K562 (cell line): Measurements from ENCODE around the gene ECD. TPM values are rescaled to one million over a fixed set of nuclear protein-coding genes. Genes with fewer than 3 reads are reported as not detected.

Source experiments
- DIDO1 ChIP-seq: fragments of 450-650 bp; IDR thresholded peaks from 2 replicates; pipeline ENCODE4 v1.6.1; 2016; ENCODE audit warnings: low read depth, missing biosample characterization, missing genetic modification characterization
- FOXJ2 ChIP-seq: fragments of 200-800 bp; sonication (Bioruptor generic); IDR thresholded peaks from 2 replicates; pipeline ENCODE4 v1.6.1; 2016; ENCODE audit warnings: missing genetic modification characterization, missing compliant biosample characterization
- HDGF ChIP-seq: fragments of 450-650 bp; IDR thresholded peaks from 2 replicates; pipeline ENCODE4 v1.6.1; 2016
- MAFK ChIP-seq: IDR thresholded peaks from 2 replicates; pipeline ENCODE4 v1.6.1; 2011; ENCODE audit warnings: low read length, improper control_type of control experiment
- MNT ChIP-seq, 2 experiments: fragments of 450-650 bp; conservative IDR thresholded peaks; 2 replicates each; pipeline ENCODE4 v1.6.1; 2017; ENCODE audit warnings: mild to moderate bottlenecking in 2 of 2, moderate library complexity in 2 of 2
- NCOA2 ChIP-seq, 2 experiments: fragments of 450-650 bp; IDR thresholded peaks; 2 replicates each; pipeline ENCODE4 v1.6.1; 2018; ENCODE audit warnings: mild to moderate bottlenecking in 2 of 2, moderate library complexity in 1 of 2; ENCODE audit not compliant: partially characterized antibody in 2 of 2
- NEUROD1 ChIP-seq: fragments of 150-350 bp; IDR thresholded peaks from 2 replicates; pipeline ENCODE4 v1.6.1; 2014; ENCODE audit warnings: borderline replicate concordance, low read length, low read depth; ENCODE audit not compliant: partially characterized antibody
- NR2C2 ChIP-seq, 2 experiments: fragments of 200-800 bp in 1 of 2; sonication (Bioruptor generic) in 1 of 2; sonication (generic) in 1 of 2; formaldehyde crosslinking in 1 of 2; IDR thresholded peaks; 2 replicates each; pipeline versions ENCODE4 v1.6.1 to v1.8.0; 2016 to 2022; ENCODE audit warnings: mild to moderate bottlenecking in 1 of 2, missing compliant biosample characterization in 1 of 2, missing genetic modification characterization in 1 of 2, missing genetic modification reagents in 1 of 2
- NR4A1 ChIP-seq, 2 experiments: fragments of 250-450 bp in 1 of 2; fragments of 450-650 bp in 1 of 2; sonication (Bioruptor Pico) in 1 of 2; IDR thresholded peaks; 2 replicates each; pipeline versions ENCODE4 v1.4.0 to v1.6.1; 2016 to 2020; ENCODE audit warnings: mild to moderate bottlenecking in 2 of 2, missing compliant biosample characterization in 1 of 2, missing genetic modification characterization in 1 of 2, moderate library complexity in 1 of 2
- POLR2AphosphoS5 ChIP-seq: IDR thresholded peaks from 2 replicates; pipeline ENCODE4 v1.6.1; 2011; ENCODE audit warnings: mild to moderate bottlenecking, low read depth, low read length, moderate library complexity; ENCODE audit not compliant: control insufficient read depth, insufficient read depth
- PYGO2 ChIP-seq: fragments of 450-650 bp; IDR thresholded peaks from 2 replicates; pipeline ENCODE4 v1.6.1; 2016; ENCODE audit warnings: mild to moderate bottlenecking, missing genetic modification characterization, moderate library complexity, missing compliant biosample characterization
- SETDB1 ChIP-seq: IDR thresholded peaks from one replicate; pipeline ENCODE4 v1.6.1; 2012; ENCODE audit warnings: low read length, control low read depth, inconsistent platforms
- polyA plus RNA-seq, 8 experiments: library from polyadenylated mRNA; depleted of rRNA in 4 of 8; stranded (reverse) in 5 of 8; unstranded in 3 of 8; fragments of >200 nt; fragmentation: Nextera tagmentation in 2 of 8; fragmentation: Illumina TruSeq in 1 of 8; extraction: Ambion mirVana in 2 of 8; extraction: Trizol in 1 of 8; gene quantifications; 2 replicates each; pipeline versions ENCODE4 v1.2.1 to v1.2.3, GENCODE V29; 2011 to 2014; ENCODE audit warnings: inconsistent platforms in 1 of 8, missing spikeins in 1 of 8
- total RNA-seq, 7 experiments: library from RNA; depleted of rRNA in 6 of 7; stranded (reverse); fragments of >200 nt in 6 of 7; fragmentation: Illumina TruSeq in 2 of 7; extraction: Trizol in 2 of 7; gene quantifications; 2 replicates each; pipeline versions ENCODE4 v1.2.1 to v1.2.3, GENCODE V29; 2011 to 2021; ENCODE audit warnings: low replicate concordance in 1 of 7
- TF ChIP-seq, protein P1 (sequence below): fragments of 250-450 bp; sonication (Bioruptor Pico); IDR thresholded peaks from 2 replicates; pipeline ENCODE4 v1.4.0; 2020
- TF ChIP-seq, protein P2 (sequence below): fragments of 450-650 bp; IDR thresholded peaks from 2 replicates; pipeline ENCODE4 v1.6.1; 2016; ENCODE audit warnings: mild to moderate bottlenecking
- TF ChIP-seq, protein P3 (sequence below), 2 experiments: fragments of 450-650 bp; IDR thresholded peaks; 2 replicates each; pipeline ENCODE4 v1.6.1; 2018; ENCODE audit warnings: mild to moderate bottlenecking in 2 of 2, low read depth in 1 of 2; ENCODE audit not compliant: partially characterized antibody in 2 of 2

Gene ECD
- total and polyA plus RNA-seq, 9 of the 15 experiments (the other 6 are each of a cell fraction or from before 2014, with no cell fraction given) = 33.5 to 79.9 (median 53.2) TPM

- TF ChIP-seq NEUROD1 = peak; percentile 56
- no peak for TF ChIP-seq SETDB1
- TF ChIP-seq MNT (conservative IDR thresholded peaks at IDR 0.05) = peak; percentile 61 to 67; a peak in 3 of 4 replicates
- TF ChIP-seq, protein P1, sequence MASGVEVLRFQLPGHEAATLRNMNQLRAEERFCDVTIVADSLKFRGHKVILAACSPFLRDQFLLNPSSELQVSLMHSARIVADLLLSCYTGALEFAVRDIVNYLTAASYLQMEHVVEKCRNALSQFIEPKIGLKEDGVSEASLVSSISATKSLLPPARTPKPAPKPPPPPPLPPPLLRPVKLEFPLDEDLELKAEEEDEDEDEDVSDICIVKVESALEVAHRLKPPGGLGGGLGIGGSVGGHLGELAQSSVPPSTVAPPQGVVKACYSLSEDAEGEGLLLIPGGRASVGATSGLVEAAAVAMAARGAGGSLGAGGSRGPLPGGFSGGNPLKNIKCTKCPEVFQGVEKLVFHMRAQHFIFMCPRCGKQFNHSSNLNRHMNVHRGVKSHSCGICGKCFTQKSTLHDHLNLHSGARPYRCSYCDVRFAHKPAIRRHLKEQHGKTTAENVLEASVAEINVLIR (CRISPR knock-in tag) = peak; percentile 33; the same call in 1 of the 2 replicates
- TF ChIP-seq NCOA2 (IDR thresholded peaks at IDR 0.05; ENCODE audit: partially characterized antibody in 2 of 2) = peak in 1 of 2 experiments; percentile 52
- peak; percentile 26; the same call in 1 of the 2 replicates for TF ChIP-seq PYGO2 (tag)
- TF ChIP-seq, protein P2, sequence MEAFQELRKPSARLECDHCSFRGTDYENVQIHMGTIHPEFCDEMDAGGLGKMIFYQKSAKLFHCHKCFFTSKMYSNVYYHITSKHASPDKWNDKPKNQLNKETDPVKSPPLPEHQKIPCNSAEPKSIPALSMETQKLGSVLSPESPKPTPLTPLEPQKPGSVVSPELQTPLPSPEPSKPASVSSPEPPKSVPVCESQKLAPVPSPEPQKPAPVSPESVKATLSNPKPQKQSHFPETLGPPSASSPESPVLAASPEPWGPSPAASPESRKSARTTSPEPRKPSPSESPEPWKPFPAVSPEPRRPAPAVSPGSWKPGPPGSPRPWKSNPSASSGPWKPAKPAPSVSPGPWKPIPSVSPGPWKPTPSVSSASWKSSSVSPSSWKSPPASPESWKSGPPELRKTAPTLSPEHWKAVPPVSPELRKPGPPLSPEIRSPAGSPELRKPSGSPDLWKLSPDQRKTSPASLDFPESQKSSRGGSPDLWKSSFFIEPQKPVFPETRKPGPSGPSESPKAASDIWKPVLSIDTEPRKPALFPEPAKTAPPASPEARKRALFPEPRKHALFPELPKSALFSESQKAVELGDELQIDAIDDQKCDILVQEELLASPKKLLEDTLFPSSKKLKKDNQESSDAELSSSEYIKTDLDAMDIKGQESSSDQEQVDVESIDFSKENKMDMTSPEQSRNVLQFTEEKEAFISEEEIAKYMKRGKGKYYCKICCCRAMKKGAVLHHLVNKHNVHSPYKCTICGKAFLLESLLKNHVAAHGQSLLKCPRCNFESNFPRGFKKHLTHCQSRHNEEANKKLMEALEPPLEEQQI = peak; percentile 79; the same call in 1 of the 2 replicates
- TF ChIP-seq, protein P3, sequence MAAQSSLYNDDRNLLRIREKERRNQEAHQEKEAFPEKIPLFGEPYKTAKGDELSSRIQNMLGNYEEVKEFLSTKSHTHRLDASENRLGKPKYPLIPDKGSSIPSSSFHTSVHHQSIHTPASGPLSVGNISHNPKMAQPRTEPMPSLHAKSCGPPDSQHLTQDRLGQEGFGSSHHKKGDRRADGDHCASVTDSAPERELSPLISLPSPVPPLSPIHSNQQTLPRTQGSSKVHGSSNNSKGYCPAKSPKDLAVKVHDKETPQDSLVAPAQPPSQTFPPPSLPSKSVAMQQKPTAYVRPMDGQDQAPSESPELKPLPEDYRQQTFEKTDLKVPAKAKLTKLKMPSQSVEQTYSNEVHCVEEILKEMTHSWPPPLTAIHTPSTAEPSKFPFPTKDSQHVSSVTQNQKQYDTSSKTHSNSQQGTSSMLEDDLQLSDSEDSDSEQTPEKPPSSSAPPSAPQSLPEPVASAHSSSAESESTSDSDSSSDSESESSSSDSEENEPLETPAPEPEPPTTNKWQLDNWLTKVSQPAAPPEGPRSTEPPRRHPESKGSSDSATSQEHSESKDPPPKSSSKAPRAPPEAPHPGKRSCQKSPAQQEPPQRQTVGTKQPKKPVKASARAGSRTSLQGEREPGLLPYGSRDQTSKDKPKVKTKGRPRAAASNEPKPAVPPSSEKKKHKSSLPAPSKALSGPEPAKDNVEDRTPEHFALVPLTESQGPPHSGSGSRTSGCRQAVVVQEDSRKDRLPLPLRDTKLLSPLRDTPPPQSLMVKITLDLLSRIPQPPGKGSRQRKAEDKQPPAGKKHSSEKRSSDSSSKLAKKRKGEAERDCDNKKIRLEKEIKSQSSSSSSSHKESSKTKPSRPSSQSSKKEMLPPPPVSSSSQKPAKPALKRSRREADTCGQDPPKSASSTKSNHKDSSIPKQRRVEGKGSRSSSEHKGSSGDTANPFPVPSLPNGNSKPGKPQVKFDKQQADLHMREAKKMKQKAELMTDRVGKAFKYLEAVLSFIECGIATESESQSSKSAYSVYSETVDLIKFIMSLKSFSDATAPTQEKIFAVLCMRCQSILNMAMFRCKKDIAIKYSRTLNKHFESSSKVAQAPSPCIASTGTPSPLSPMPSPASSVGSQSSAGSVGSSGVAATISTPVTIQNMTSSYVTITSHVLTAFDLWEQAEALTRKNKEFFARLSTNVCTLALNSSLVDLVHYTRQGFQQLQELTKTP (IDR thresholded peaks at IDR 0.05; ENCODE audit: low read depth in 1 of 2, partially characterized antibody in 2 of 2) = peak; percentile 60 to 99
- TF ChIP-seq NR4A1 (CRISPR knock-in tag; IDR thresholded peaks at IDR 0.05) = no peak
- peak; percentile 54; the same call in 1 of the 2 replicates for TF ChIP-seq NR4A1 (tag; IDR thresholded peaks at IDR 0.05)
- TF ChIP-seq FOXJ2 (tag) = peak; percentile 87
- peak; percentile 40; the same call in 1 of the 2 replicates for TF ChIP-seq MAFK
- TF ChIP-seq HDGF = no peak
- TF ChIP-seq DIDO1 (tag) = peak; percentile 52; the same call in 1 of the 2 replicates
- TF ChIP-seq POLR2AphosphoS5 = peak; percentile 90
- peak; percentile 79 for TF ChIP-seq NR2C2 (CRISPR knock-in tag; IDR thresholded peaks at IDR 0.05)
- peak; percentile 83 for TF ChIP-seq NR2C2 (tag; IDR thresholded peaks at IDR 0.05)
These were observed 57.4 kb downstream of the ECD start, which contains the start of gene NUDT13 (continued) for GRCh38 chr10:73110345-73110849.
